ENCODE measurements around the gene DVL2.
A peak's percentile ranks its signal among the peaks of the same experiment; 100 is the strongest.
"Not testable (repeated sequence)": the region's sequence is repeated elsewhere in the genome, so short reads cannot be mapped to it uniquely, and the experiment has no call there.

Gene DVL2

DNA sequence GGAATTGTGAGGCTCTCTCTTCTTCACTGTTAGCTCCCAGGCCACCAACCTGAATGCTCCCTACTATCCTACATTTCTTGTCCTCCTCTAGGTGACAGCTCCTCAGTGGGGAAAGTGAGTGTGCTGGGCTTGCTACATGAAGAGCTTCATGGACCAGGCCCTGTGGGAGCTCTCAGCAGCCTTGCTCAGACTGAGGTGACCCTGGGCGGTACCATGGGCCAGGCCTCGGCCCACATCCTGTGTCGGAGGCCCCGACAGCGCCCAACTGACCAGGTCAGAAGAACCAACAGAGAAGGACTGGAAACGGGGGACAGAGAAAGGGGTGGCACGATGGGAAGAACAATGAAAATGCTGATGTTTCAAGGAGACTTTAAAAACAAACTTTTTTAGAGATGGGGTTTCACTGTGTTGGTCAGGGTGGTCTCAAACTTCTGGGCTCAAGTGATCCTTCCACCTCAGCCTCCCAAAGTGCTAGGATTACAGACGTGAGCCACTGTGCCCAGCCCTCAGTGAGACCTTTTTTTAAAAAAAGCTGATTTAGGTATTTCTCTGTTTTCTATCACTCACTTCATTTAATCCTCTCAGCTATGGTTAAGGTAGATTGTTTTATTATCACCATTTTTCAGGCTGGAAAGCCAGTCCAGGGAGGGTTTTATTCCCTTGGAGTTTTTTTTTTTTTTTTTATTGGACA lies 22.6 kb upstream of the DVL2 start:
- DNase-seq (ENCODE audit: low spot score) = no peak

DNA sequence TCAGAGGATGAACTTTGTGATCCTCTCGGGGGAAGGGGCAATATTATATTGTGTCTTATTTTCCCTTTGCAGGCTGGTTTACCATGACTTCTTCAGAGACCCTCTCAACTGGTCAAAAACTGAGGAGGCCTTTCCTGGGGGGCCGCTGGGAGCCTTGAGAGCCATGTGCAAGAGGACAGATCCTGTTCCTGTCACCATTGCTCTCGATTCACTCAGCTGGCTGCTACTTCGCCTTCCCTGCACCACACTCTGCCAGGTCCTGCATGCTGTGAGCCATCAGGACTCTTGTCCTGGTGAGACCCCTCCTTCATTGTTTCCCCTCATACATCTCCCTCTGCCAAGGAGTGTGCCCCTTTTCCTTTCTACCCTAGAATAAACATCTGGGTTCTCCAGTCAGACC lies 20.2 kb upstream of the DVL2 start:
- no peak for DNase-seq (ENCODE audit: low spot score)

DNA sequence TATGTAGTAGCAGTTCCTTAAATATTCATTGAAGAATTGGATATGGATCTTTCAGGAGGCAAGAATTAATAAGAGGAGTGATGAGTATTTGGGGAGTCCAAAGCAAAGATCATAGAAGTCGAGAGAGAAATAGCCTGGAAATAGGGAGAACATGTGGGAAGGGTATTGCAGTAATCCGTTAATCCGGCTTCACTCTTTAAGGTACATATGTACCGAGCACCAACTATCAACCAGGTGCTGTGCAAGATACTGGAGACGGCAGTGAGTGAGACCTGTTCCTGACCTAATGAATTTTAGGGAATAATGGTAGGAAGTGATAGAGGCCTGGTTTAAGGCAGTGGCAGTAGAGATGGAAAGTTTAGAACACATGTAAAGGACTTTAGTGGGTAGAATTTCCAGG lies 18.8 kb upstream of the DVL2 start:
- DNase-seq (ENCODE audit: low spot score) = no peak

DNA sequence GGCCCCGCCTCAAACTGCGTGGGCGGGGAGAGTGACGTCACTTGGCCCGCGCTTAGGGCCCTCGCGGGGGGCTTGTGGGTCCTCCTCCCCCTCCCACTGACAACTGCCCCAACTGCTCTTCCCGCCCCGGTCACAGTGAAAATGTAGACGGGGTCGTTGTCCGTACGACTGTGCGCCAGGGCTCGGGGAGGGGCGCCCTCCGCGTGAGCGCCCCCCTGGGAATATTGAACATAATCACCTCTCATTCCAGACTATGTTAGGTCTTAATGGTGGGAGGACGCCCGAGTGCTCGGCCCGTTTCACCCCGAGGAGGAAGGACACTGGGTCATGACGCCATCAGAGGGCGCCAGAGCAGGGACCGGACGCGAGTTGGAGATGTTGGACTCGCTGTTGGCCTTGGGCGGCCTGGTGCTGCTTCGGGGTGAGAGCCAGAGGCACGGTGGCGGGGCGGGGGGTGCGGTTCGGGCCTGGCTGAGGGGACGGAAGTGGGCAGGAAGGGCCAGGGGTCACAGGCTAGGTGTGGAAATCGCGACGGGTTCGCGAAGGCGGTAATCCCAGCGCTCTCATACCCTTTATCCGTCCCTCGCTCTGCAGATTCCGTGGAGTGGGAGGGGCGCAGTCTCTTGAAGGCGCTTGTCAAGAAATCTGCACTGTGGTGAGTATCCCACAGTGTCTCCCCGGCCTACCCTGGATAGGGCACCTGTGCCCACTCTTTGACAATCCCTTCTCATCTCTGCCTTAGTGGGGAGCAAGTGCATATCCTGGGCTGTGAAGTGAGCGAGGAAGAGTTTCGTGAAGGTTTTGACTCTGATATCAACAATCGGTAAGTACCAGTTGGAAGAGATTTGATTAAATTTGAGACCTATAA lies 18.1 kb upstream of the DVL2 start, which contains the start of gene ELP5:
ELP5 (plus strand) TSS at position 40 of the 868 bp plus-strand sequence; CDS start at position 376, 336 bp downstream.
- peak; percentile 85 for DNase-seq (ENCODE audit: low spot score)

DNA sequence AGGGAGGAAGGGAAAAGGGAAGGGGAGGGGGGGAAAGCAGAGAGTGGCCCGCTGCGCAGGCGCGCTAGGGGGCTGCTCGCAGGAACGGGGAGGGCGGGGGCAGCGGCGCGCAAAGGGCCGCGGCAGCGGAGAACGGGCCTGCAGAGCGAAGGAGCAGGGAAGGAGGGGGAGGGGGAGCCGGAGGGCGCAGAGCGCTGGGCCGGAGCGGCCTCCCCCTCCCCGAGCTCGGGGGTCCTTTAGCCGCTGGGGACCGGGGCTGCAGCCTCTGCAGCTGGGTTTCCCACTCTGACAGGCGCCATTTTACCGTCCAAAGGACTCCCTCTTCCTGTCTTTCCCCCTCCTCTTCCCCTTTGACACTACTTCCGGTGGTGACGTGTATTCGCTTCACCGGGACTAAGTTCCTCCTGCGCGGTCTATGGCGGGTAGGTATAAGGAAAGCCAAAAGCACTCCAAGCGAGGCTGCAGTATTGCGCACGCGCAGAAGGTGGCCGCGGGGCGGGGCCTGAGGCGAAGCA lies 17.4 kb upstream of the DVL2 start, which contains the start of gene CTDNEP1:
CTDNEP1 (minus strand) TSS at position 74 of the 515 bp plus-strand sequence. CDS start 438 bp downstream, outside the sequence.
- DNase-seq (ENCODE audit: low spot score) = peak; percentile 90

DNA sequence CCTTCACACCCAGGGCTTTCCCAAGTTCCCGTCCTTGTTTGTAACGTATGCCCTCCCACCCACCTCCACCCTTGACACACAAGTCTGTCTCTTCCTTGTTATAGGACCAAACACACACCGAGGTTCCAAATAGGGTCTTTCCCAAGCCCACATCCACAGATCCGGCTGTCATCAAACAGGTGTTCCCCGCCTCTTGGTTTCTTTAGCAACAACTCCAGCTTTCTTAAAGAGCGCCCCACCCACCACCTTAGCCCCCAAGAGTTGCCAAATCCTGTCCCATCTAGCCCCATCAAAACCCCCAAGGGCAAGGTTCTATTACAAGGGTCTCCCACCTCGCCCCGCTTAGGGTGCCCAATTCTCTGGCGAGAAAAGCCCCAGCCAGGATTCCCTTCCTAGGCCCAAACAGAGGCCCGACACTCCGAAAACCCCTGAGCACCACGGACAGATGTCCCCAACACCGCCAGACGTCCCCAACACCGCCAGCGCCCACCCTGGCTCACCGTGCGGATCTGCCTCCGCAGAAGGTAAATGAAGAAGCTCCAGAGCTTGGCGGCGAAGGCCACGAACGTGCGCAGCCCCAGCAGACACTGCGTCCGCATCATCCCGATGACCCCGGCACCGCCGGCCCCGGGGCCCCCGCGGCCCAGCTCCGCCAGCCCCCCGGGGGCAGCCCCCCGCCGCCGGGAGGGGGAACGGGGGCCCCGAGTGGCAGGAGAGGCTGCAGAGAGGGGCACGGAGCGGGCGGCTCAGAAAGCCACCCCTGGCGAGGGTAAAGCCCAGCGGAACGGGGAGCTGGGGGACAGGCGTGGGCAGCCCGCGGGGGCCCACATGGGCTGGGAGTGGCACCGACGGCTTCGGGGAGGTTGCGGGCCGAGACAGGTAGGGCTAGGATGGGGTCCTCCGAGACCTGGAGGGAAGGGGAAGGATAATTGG lies 16.6 kb upstream of the DVL2 start:
- DNase-seq (ENCODE audit: low spot score) = no peak

DNA sequence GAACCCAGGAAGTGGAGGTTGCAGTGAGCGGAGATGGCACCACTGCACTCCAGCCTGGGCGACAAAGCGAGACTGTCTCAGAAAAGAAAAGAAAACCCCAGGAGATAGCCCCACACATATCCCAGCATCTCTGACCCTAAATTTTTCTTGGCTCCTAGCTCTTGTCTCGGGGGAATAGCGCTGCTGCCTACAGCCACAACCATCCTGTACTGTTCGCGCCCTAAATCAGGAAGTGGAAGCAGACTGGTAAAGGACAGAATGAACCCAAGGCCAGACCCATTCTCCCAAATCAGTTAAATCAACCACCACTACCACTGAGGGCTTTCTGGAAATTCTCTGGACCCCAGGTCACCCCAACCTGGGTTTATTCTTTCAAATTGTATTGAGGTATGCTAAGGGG lies 15.5 kb upstream of the DVL2 start:
- no peak for DNase-seq (ENCODE audit: low spot score)

DNA sequence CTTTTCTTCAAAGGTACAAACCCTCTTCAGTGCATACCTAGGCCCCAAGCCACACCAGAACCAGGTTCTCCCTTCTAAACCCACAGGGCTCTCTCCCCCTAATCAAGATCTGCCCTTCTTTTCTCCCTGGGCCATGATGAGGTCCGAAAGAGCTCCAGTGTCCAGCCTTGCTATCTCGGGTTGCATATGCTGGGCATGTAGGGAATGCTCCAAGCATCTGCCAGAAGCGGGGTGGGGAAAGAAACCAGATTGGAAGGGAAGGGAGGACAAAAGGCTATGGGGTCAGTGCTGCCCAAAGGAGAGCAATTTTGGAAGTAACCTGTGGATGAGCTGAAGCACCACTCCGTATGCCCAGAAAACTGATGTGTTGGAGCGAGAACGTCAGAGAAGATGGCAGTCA lies 14.9 kb upstream of the DVL2 start:
- DNase-seq (ENCODE audit: low spot score) = no peak

DNA sequence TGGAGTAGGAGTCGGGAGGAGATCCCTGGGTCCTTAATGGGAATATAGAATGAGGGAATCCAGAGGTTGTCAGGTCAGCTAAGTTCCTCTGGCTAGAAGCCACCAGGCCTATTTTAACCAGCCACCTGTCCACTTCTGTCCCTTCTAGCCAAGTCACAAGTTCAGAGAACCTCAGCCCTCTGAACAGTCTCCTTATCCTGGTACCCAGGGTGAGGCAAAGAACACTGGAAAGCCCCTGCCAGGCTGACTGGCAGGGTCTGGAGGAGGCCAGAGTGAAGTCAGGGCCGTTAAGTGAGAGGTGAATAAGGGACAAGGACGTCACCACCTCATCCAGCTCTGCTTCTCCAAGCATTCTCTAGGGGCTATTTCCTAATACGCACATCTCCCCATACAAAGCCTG lies 14.5 kb upstream of the DVL2 start:
- no peak for DNase-seq (ENCODE audit: low spot score)

DNA sequence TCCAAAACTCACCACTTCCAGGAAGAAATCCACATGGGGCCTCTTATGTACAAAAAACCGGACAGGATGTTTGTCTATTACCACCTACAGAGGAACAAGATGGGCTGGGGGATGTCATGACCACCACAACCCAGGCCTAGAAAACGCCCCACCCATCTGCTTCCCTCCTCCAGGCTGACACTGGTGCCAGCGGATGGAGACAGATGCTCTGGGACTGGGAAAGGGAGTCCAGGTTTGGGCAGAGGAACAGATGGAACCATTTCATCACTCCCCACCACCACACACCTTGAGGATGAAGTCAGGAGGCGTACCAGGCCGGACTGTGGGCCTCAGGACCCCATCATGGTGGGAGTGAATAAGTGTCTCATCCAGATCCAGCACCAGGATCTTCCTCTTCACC lies 12.5 kb upstream of the DVL2 start:
- DNase-seq (ENCODE audit: low spot score) = no peak

DNA sequence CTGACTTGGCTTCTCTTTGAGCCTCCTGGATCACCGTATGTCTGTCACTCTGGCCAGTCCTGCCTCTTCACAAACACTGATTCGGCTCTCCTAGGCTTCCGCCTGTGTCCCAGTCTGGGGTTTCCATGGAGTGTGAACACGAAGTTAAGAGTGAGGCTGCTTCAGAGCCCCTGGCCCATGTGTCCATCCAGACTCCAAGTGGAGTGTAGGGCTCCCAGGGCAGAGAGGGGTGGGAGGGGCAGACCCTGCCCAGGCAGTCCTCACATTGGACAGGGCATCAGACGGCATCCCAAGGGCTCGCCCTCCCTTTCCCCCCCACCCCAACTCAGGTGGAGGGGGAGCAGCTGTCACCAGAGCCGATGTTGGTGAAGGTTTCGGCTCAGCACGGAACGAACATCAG lies 9.5 kb upstream of the DVL2 start:
- DNase-seq (ENCODE audit: low spot score) = not testable (repeated sequence)

DNA sequence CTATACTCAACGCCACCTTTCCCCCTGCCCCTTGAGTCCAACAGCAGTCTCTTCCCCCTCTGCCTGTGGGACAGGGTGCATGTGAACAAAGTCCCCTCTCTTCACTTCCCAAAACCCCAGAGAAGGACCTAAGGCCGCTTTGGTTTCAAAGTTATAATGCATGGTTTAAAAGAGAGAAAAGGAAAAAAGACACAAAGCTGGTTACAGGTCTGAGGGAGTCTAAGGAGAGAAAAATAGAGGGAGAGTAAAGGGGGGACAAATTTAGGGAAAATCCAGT lies 9.1 kb upstream of the DVL2 start:
- DNase-seq (ENCODE audit: low spot score) = no peak

DNA sequence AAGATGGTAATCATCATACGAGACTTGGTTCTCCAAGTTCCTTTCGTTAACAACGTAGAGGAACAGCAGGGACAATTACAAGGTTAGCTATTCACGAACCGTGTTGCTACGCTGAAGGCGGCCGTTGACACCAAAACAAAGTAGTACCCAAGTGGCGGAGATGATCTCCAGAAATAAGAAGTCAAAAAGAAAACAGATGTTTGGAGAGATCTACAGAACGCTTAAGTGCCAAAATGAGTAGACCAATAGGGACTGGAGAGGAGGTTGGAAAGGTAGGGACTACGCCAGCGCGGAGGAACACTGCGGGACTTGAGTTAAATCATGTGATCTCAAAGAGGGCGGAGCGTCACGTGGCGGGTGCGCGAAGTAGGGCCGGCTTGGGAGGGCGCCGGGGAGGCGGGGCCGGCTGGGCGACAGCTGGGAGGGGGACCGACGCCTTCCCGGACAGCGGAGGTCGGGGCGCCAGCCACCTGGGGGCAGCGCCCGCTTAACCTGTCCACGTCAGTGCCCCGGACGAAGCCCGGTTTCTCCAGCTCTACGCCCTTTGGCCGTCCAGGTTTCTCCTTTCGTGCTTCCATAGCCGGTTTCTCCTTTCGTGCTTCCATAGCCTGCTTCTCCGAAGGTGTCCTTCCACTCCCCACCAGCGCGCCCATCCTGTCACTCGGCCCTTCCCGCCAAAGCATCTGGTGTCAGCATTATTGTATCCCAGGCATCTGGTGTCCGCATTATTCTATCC lies 8.6 kb upstream of the DVL2 start:
- DNase-seq (ENCODE audit: low spot score) = peak; percentile 94

DNA sequence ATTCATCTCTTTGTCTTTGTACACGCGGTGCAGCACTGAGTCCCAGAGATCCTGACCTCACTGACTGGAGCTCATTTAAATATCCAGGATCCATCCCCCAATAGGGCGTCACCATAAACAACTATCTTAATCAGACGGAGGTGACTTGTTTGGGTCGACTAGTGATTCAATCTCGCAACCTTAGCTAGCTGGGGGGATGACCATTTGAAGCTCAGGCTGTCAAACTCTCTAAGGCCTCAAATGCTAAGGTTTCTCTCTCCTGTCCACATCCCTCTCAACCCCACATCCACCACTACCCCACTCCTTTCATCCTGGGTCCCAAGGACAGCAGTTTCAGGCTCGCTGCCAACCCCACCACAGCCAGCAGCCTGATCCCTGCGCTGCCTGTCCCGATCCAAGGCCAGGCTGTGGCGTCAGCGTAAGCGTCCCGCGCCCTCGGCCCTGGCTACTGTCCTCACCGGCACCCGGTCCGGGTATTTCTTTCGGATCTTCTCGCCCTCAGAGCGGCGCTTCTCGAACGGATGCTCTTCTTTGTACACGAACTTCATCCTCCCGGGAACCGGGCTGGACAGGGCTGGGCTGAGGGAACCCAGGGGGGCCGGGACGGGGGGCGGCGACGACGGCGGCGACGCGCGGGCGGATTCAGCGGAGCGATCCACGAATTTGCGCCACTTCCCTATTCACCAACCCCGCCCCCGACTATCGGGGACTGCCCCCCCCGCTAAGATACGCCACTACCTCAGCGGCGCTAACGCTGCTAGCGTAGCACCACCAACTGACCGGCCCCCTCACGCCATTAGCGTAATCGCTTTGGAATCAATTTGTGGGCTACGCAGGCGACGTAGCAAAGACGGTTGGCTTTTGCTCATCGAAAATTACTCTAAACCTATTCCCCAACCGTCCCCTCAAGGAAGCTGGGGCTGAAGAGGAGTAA lies 7.7 kb upstream of the DVL2 start, which contains the start of gene GABARAP:
GABARAP (minus strand) TSS at position 667 of the 934 bp plus-strand sequence; CDS start at position 548, 119 bp downstream.
- DNase-seq (ENCODE audit: low spot score) = peak; percentile 67

DNA sequence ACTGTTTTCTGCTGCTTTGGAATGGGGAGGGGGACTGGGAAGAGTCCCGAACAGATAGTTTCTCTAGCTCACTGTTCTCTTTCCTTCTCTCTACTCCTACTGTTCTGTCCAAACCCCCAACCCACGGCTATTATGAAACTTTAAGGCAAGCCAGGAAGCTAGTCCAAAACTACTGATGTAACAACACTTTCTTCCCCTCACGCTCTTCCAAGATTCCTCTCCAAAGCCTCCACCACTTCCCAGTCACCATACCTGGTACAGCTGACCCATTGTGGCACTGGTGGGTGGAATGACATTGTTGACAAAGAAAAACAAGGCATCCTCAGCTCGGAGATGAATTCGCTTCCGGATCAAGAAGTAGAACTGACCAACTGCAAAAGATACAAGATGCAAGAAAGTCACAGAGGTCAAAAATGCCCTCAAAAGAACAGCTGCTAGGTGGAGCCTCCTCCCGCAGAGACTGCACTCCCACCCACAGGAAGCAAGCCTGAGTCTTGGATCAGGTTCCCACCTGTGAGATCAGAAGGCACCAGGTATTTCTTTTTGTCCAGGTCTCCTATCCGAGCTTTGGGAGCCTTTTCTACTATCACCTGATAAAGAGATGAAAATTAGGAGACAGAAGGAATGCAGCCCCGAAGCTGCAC lies 6.9 kb upstream of the DVL2 start:
- DNase-seq (ENCODE audit: low spot score) = no peak

DNA sequence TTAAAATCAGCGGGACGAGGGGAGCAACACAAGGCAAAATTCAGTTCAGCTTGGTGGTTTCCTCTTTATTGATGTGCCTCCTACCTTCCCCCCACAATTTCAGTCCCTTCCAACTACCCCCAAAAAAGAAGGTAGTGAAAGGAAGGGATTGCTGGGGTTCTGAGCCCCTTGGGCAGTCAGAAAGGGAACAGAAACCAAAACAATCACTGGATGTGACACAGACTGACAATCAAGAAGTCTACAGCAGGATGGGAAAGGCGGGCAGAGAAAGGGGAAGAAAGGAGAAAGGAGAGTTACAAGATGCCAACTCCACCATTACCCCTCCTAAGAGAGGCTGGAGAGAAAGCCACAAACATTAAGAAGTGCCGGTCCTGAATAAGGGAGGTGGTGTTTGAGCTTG lies 6.1 kb upstream of the DVL2 start:
- no peak for DNase-seq (ENCODE audit: low spot score)

DNA sequence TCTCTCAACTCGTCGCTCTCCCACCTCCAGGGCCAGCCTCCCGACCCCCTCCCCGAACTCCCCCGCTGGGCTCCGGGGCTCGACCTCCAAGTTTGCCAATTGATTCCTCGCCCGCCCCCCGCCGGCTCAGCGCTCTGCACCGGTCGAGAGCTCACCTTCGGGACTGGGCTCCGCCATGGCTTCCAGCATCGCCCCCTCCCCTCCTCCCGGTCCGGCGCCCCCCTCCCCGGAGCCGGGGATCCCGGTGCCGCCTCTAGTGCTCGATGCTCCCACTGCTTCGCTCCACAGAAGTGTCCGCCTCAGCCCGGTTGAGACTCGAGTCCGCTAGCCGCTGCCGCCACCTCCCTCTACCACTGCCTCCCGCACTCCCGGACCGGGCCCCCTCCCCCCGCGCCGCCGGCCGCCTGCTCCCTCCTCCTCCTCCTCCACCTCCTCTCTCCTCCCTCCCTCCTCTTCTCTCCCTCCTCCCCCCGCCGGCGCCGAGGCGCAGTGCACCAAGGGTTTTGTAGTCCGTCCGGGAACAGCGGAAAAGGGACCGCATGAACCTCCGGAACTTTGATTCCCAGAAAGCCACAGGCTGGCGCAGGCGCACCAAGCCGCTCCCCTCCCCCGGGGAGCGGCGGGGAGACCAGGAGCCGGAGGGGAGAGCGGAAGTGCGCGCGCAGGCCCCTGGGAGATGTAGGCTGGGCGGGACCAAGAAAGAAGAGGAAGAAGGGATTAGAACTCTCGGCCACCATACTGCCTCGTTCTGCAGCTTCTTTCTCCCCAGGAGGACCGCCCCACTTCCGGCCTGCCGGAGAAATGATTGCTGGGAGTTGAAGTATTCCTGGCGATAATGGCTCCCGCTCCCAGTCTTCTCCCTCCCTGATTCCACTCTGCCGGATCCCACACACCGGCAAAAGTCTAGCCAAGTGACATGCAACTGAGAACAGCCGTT lies 5.0 kb upstream of the DVL2 start, which contains the start of gene PHF23:
PHF23 (minus strand) TSS at position 367 of the 937 bp plus-strand sequence; CDS start at position 189, 178 bp downstream.
- DNase-seq (ENCODE audit: low spot score) = peak; percentile 90

DNA sequence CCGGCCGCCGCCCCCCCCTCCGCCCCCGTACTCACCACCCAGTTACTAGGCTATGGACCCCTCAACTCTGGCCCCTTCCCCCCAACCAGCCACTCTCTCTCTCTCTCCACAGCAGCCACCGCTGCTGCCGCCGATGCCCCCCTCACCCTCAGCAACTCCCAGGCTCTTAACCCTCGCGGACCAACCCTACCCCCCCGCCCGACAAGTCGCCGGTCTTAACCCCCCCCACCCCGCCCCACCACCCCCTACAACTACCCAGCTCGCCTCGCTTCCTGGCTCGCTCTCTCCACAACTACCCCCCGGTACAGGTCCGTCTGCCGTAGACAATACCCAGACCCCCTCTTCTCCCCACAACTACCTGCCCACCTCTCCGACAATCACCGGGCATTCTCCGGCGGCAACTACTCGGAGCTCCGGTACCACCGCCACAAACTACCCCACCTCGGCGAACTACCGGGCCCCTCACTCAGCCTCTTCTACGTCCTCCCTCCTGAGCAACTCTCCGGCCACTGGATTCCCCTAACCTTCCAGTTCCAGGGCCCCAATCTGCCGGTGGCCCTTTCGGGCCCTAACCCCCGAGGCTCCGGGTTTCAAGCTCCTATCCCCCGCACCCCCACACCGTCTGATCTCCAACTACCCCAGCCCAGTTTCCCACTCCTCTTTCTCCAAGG lies 4.2 kb upstream of the DVL2 start:
- DNase-seq (ENCODE audit: low spot score) = no peak

All from iPS-NIHi11 (cell line).